ENCODE measurements around the gene LPCAT1. TPM values are rescaled to one million over a fixed set of nuclear protein-coding genes. Genes with fewer than 3 reads are reported as not detected.
"Not testable (repeated sequence)": the region's sequence is repeated elsewhere in the genome, so short reads cannot be mapped to it uniquely, and the experiment has no call there.

The LPCAT1 gene
- total RNA-seq, 1 donor from 2014 or later: 7.1 TPM

DNA sequence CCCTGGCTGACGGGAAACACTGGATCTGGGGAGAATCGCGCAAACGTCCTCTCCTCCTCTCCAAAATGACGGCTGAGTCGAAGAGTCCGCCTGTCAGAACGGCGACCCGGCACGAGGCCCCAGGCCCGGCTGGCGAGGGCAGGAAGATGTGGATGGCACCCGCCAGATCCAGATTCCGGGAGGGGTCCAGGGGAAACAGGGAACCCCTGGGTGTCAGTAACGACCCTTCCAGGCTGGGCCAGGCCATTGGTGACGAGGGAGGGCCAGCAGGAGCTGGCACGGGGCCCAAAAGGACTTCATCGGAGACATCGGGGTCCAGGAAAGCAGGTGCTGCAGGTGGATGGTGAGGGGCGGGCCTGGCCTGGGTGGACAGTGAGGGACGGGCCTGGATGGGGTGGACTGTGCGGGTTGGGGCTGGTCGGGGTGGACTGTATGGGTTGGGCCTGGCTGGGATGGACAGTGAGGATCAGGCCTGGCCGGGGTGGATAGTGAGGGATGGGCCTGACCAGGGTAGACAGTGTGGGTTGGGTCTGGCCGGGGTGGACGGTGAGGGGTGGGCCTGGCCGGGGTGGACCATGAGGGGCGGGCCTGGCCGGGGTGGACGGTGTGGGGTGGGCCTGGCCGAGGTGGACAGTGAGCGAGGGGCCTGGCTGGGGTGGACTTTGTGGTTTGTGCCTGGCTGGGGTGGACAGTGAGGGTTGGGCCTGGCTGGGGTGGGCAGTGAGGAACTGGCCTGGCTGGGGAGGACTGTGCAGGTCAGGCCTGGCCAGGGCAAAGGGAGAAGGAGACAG, 92.5 kb downstream of the LPCAT1 start:
- DNase-seq (ENCODE audit: low read depth): no peak

DNA sequence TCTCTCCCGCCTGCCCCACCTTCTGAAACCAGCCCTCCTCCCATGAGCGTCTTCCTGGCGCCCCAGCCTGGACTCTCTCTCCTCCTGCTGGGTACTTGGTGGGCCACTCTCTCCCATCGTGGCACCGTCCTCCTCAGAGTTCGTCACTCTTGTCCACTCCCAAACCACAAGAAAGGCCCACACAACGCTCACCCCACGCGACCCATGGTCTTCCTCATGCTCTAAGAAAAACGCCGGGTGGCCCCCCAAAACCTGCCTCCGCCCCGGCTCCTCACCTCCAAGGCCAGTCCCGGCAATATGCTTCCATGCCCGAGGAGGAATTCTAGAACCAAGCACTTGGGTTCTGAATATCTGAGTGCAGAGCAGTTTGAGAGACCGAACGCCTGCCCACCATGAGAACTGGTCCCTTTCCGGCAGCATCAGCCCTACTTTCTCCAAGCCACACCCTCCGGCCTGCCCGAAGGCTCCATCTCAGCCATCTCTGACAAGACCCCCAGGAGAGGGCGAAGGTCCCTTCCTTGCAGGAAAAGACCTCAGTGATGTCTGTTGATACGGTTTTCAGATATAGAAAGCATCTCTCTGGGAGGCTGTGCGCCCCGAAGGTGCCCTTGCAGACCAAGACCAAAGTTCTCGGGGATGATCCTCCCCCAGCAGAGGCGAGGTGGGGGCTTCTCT, 93.5 kb downstream of the LPCAT1 start:
- no peak for DNase-seq (ENCODE audit: low read depth)

DNA sequence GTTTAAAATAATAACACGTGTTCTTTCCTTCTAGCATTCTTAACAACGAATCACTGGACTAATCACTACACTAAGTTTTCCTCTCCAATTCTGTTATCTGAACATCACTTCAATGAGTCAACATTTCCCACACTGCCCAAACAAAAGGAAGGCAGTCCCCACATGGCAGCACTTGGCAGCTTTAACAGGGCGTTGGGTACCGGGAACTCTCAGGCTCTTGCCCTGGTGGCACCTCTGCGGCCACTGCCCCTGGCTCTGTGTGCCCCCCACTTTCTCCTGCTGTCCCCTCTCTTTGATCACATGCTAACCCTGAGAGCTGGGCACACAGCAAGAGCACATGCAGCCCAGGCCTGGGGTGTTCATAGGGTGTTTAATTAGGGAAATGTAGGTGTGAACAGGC, 94.3 kb downstream of the LPCAT1 start:
- DNase-seq (ENCODE audit: low read depth): no peak

GRCh38 chr5:1429066-1429465, 94.7 kb downstream of the LPCAT1 start:
- no peak for DNase-seq (ENCODE audit: low read depth)

GRCh38 chr5:1428107-1428506, 95.7 kb downstream of the LPCAT1 start:
- no peak for DNase-seq (ENCODE audit: low read depth)

GRCh38 chr5:1424716-1425115, 99.0 kb downstream of the LPCAT1 start:
- no peak for DNase-seq (ENCODE audit: low read depth)

DNA sequence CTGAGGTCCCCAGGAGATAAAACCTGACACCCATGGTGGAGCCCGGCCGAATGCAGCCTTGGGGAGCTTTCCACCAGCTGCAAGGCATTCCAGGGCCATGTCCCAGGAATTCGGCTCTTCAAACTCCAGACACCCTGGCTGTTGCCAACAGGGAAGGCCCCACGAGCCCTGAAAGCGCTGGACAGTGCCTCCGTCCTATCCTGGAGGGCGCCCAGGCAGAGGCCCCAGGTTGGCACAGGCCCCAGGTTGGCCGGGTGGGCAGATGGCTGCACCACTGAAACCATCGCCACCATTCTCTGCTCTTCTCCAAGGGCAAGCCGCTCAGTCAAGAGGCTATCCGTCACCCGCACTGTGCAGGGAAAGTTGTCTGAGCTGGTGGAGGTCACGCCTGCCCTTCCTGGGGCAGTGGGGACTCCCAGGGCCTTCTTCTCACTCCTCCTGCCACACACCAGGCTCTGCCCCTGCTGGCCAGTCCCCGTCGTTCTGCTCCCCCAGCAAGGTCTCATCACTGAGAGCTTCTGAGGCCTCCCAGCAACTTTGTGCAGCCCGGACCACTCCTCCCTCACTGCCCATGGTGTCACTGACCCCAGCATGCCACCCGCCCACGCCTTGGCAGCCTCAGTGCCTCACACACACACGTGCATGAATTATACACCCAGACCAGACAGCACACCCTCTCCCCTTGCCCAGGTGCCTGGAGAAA, 99.7 kb downstream of the LPCAT1 start:
- DNase-seq (ENCODE audit: low read depth): no peak

DNA sequence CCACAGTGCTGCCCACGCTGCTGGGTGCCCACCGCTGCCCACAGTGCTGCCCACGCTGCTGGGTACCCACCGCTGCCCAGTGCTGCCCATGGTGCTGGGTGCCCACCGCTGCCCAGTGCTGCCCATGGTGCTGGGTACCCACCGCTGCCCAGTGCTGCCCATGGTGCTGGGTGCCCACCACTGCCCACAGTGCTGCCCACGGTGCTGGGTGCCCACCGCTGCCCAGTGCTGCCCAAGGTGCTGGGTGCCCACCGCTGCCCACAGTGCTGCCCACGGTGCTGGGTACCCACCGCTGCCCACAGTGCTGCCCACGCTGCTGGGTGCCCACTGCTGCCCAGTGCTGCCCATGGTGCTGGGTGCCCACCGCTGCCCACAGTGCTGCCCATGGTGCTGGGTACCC, 101.2 kb downstream of the LPCAT1 start:
- not testable (repeated sequence) for DNase-seq (ENCODE audit: low read depth)

- no peak for DNase-seq (ENCODE audit: low read depth)
Measured at GRCh38 chr5:1421521-1422341, 102.0 kb downstream of the LPCAT1 start.

DNA sequence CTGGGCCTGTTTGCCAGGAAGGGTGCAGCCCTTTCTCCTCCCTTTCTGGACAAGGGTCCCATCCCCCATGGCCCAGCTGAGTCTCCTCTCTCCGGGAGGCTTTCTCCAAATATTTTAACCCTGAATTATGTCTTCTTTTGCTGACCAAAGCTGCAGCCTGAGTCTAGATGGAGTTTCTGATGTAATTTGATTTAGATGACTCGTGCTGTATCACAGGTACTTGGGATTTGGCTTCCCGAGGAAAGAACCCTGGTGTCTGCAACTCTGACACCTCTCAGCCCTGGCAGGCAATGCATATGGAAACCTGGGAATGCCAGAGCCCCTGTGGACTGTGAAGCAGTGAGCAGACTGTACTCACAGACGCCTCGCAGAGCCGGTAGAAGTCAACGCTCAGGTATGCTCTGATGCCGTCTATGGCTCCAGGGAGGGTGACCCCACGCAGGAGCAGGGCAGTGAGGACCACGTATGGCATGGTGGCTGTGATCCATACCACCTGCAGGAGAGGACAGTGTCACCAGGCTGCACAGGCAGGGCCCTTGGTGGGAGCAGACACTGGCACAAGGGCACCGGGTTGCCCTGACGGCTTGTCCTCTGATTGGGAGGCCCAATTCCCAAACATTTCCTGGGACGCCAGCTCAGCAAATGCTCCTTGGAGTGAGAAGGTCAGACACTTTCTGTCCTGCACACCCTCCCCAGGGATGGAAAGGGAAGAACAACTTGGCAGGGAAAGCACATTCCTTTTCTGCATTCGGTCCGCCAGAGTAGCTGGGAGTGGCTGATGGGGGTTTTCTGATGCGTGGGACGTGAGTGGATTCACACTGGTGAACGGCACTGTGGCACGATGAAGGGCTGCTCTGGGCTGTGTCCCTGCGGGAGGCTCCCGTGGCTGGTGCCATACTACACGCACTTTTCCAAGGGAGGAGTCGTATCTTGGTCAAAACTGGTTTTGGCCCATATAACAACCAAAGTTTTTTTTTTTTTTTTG, 103.3 kb downstream of the LPCAT1 start:
- peak; percentile 43 for DNase-seq (ENCODE audit: low read depth)

- DNase-seq (ENCODE audit: low read depth): no peak
Measured at GRCh38 chr5:1419476-1420210, 104.1 kb downstream of the LPCAT1 start.

GRCh38 chr5:1418921-1419280, 104.9 kb downstream of the LPCAT1 start:
- no peak for DNase-seq (ENCODE audit: low read depth)

GRCh38 chr5:1418238-1418920, 105.4 kb downstream of the LPCAT1 start:
- DNase-seq (ENCODE audit: low read depth): no peak

GRCh38 chr5:1417586-1418225, 106.1 kb downstream of the LPCAT1 start:
- no peak for DNase-seq (ENCODE audit: low read depth)

GRCh38 chr5:1416856-1417469, 106.8 kb downstream of the LPCAT1 start:
- DNase-seq (ENCODE audit: low read depth): no peak

- DNase-seq (ENCODE audit: low read depth): no peak
Measured at GRCh38 chr5:1415626-1416360, 108.0 kb downstream of the LPCAT1 start.

DNA sequence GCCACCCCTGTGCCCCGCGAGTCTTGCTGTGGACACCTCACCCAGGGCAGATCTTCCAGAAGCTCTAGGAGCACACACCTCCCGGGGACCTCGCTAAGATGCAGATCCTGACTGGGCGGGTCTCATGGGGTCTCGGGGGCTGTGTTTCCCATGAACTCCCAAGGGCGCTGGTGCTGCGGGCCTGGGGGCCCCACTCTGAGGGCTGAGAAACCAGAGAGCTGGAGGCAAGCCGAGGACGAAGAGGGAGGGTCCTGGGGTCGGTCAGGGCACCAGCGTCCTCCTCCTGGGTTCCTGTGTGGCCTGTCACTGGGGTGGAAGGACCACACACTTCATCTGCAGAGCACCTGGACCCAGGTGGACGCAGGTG, 108.7 kb downstream of the LPCAT1 start:
- no peak for DNase-seq (ENCODE audit: low read depth)

Measured in myocyte (in vitro differentiated cells).